ENCODE data around the gene F3.

DNA sequence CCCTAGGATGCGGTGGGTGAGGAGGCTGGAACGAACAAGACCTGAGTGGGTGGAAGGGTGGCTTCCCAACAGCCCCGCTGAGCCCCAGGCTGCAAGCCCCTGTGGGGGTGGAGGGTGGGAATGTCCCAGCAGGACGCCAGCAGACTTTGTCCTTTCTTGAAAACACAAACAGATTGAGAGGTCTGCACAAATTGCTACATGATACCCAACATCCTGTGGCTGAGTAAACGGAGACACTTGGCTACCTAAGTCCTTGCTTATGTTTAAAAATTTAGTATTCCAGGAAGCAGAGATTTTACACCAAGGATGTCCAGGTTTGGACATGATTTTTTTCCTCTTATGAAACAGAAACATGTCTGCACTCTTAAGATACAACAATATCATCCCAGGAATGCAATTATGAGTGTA is 11.8 kb upstream of the F3 start:
- no peak for TF ChIP-seq EZH2 (IDR thresholded peaks at IDR 0.05)
- TF ChIP-seq, protein P1, sequence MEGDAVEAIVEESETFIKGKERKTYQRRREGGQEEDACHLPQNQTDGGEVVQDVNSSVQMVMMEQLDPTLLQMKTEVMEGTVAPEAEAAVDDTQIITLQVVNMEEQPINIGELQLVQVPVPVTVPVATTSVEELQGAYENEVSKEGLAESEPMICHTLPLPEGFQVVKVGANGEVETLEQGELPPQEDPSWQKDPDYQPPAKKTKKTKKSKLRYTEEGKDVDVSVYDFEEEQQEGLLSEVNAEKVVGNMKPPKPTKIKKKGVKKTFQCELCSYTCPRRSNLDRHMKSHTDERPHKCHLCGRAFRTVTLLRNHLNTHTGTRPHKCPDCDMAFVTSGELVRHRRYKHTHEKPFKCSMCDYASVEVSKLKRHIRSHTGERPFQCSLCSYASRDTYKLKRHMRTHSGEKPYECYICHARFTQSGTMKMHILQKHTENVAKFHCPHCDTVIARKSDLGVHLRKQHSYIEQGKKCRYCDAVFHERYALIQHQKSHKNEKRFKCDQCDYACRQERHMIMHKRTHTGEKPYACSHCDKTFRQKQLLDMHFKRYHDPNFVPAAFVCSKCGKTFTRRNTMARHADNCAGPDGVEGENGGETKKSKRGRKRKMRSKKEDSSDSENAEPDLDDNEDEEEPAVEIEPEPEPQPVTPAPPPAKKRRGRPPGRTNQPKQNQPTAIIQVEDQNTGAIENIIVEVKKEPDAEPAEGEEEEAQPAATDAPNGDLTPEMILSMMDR (IDR thresholded peaks at IDR 0.05), result no peak
- no peak for TF ChIP-seq EZH2phosphoT487 (IDR thresholded peaks at IDR 0.05)

Measured in neural progenitor cell (in vitro differentiated cells).